Measurements from ENCODE around the gene C1QTNF12. TPM values are rescaled to one million over a fixed set of nuclear protein-coding genes. Genes with fewer than 3 reads are reported as not detected.

Gene C1QTNF12
- total RNA-seq, 1 experiment from 2014 or later, result 2.2 TPM

GRCh38 chr1:1200876-1201810 lies 45.4 kb downstream of the C1QTNF12 start:
- Histone ChIP-seq H3K27ac (ENCODE audit: low read length) (no peak overlapping the region), H3K4me3 (ENCODE audit: low read length) (no peak overlapping the region)
- no peak for DNase-seq

GRCh38 chr1:1199961-1200875 lies 46.3 kb downstream of the C1QTNF12 start:
- Histone ChIP-seq H3K4me1 (ENCODE audit: low read length) (no peaks in the 10 kb centered on the region; the same call in 1 of the 2 replicates), H2AFZ (ENCODE audit: low read length) (no peak overlapping the region), H3K9me2 (replicated peaks; ENCODE audit: insufficient read depth, low read length) (no peaks in the 10 kb centered on the region), H3K27ac (ENCODE audit: low read length) (no peak overlapping the region), H3K27me3 (ENCODE audit: low read length) (no peaks in the 10 kb centered on the region), H3K4me2 (ENCODE audit: low read depth, low read length, poor library complexity, severe bottlenecking) (no peak overlapping the region), H3K4me3 (ENCODE audit: low read length) (no peak overlapping the region), H3K79me2 (ENCODE audit: low read length) (no peaks in the 10 kb centered on the region), H3K9ac (ENCODE audit: low read length) (no peak overlapping the region), H3K36me3 (ENCODE audit: insufficient read depth, low read length) (no peaks in the 10 kb centered on the region), H3K9me3 (ENCODE audit: low read length) (no peaks in the 10 kb centered on the region), H4K20me1 (ENCODE audit: insufficient read depth, low read depth, low read length) (0 out of 2 replicates have a peak, but pooled peaks cover 3% of the 10 kb centered on the region)
- DNase-seq, result no peak

More at GRCh38 chr1:1200876-1201810, 45.4 kb downstream of the C1QTNF12 start:
- Histone ChIP-seq H2AFZ (ENCODE audit: low read length) (no peak overlapping the region), H3K4me2 (ENCODE audit: low read depth, low read length, poor library complexity, severe bottlenecking) (no peak overlapping the region), H3K36me3 (ENCODE audit: insufficient read depth, low read length) (no peaks in the 10 kb centered on the region), H3K79me2 (ENCODE audit: low read length) (no peaks in the 10 kb centered on the region), H3K9me3 (ENCODE audit: low read length) (no peaks in the 10 kb centered on the region), H4K20me1 (ENCODE audit: insufficient read depth, low read depth, low read length) (0 out of 2 replicates have a peak, but pooled peaks cover 3% of the 10 kb centered on the region), H3K9ac (ENCODE audit: low read length) (no peak overlapping the region), H3K9me2 (replicated peaks; ENCODE audit: insufficient read depth, low read length) (no peaks in the 10 kb centered on the region), H3K27me3 (ENCODE audit: low read length) (no peaks in the 10 kb centered on the region), H3K4me1 (ENCODE audit: low read length) (peaks cover 7% of the 10 kb centered on the region)

DNA sequence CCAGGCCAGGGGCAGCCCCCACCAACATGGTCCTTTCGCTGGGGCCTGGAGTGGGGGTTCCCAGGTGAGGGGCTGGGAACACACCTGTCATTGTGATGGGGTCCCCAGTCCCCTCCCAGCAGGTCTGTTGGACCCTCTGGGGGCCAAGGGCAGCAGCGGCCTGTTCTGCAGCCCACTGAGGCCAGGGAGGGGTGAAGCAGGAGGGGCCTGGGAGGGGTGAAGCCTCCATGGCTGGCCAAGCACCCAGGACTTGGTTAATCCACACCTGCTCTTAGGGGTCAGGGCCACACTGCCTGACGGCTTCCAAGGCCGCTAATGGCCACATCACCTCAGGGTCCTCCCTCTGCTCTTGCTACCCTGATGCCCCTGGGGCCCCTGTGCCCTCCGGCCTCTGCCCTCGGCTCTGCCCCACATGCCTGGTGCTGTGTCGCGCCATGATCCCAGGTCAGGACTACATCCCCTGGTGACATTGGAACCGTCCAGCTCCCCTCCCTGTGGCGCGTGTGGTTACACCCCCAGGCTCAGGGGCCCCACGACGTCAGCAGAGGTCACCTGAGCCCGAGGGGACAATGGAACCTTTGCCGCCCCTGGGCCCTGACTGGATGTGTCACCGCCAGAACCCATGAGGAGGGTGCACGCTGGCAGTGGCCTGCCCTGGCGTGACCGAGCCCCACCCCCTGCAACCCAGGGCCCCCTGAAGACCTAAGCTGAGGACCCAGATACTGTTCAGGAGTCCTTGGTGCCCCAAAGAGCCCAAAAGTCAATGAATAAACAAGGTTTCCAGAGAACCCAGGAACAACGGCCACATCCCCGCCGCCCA lies 47.2 kb downstream of the C1QTNF12 start:
- Histone ChIP-seq H3K4me3 (ENCODE audit: low read length) (no peak overlapping the region), H3K79me2 (ENCODE audit: low read length) (no peaks in the 10 kb centered on the region), H3K4me2 (ENCODE audit: low read depth, low read length, poor library complexity, severe bottlenecking) (no peak overlapping the region), H3K4me1 (ENCODE audit: low read length) (no peaks in the 10 kb centered on the region), H3K9ac (ENCODE audit: low read length) (no peak overlapping the region), H3K27me3 (ENCODE audit: low read length) (no peaks in the 10 kb centered on the region), H3K9me2 (replicated peaks; ENCODE audit: insufficient read depth, low read length) (no peaks in the 10 kb centered on the region), H3K36me3 (ENCODE audit: insufficient read depth, low read length) (no peaks in the 10 kb centered on the region), H2AFZ (ENCODE audit: low read length) (no peak overlapping the region), H3K9me3 (ENCODE audit: low read length) (no peaks in the 10 kb centered on the region), H3K27ac (ENCODE audit: low read length) (no peak overlapping the region), H4K20me1 (ENCODE audit: insufficient read depth, low read depth, low read length) (no peaks in the 10 kb centered on the region)
- no peak for DNase-seq

GRCh38 chr1:1198423-1199140 lies 47.9 kb downstream of the C1QTNF12 start:
- Histone ChIP-seq H3K4me1 (ENCODE audit: low read length) (no peaks in the 10 kb centered on the region), H3K4me3 (ENCODE audit: low read length) (no peak overlapping the region), H3K27me3 (ENCODE audit: low read length) (no peaks in the 10 kb centered on the region), H3K9ac (ENCODE audit: low read length) (no peak overlapping the region), H3K36me3 (ENCODE audit: insufficient read depth, low read length) (no peaks in the 10 kb centered on the region), H4K20me1 (ENCODE audit: insufficient read depth, low read depth, low read length) (no peaks in the 10 kb centered on the region), H3K4me2 (ENCODE audit: low read depth, low read length, poor library complexity, severe bottlenecking) (no peak overlapping the region), H3K9me3 (ENCODE audit: low read length) (no peaks in the 10 kb centered on the region), H3K27ac (ENCODE audit: low read length) (no peak overlapping the region), H3K79me2 (ENCODE audit: low read length) (no peaks in the 10 kb centered on the region), H3K9me2 (replicated peaks; ENCODE audit: insufficient read depth, low read length) (no peaks in the 10 kb centered on the region), H2AFZ (ENCODE audit: low read length) (no peak overlapping the region)
- DNase-seq, result no peak

- Histone ChIP-seq H3K79me2 (ENCODE audit: low read length) (no peaks in the 10 kb centered on the region), H3K4me2 (ENCODE audit: low read depth, low read length, poor library complexity, severe bottlenecking) (no peak overlapping the region), H3K27ac (ENCODE audit: low read length) (no peak overlapping the region), H3K4me3 (ENCODE audit: low read length) (no peak overlapping the region), H3K9ac (ENCODE audit: low read length) (no peak overlapping the region), H3K36me3 (ENCODE audit: insufficient read depth, low read length) (no peaks in the 10 kb centered on the region), H3K9me3 (ENCODE audit: low read length) (no peaks in the 10 kb centered on the region), H2AFZ (ENCODE audit: low read length) (no peak overlapping the region), H3K27me3 (ENCODE audit: low read length) (no peaks in the 10 kb centered on the region), H3K9me2 (replicated peaks; ENCODE audit: insufficient read depth, low read length) (no peaks in the 10 kb centered on the region), H3K4me1 (ENCODE audit: low read length) (no peaks in the 10 kb centered on the region), H4K20me1 (ENCODE audit: insufficient read depth, low read depth, low read length) (no peaks in the 10 kb centered on the region)
- DNase-seq, result no peak
Measured at GRCh38 chr1:1197551-1198422, 48.7 kb downstream of the C1QTNF12 start.

- Histone ChIP-seq H3K79me2 (ENCODE audit: low read length) (no peaks in the 10 kb centered on the region), H3K9ac (ENCODE audit: low read length) (no peak overlapping the region), H4K20me1 (ENCODE audit: insufficient read depth, low read depth, low read length) (no peaks in the 10 kb centered on the region), H3K4me3 (ENCODE audit: low read length) (no peak overlapping the region), H2AFZ (ENCODE audit: low read length) (no peak overlapping the region), H3K4me1 (ENCODE audit: low read length) (no peaks in the 10 kb centered on the region), H3K36me3 (ENCODE audit: insufficient read depth, low read length) (no peaks in the 10 kb centered on the region), H3K9me2 (replicated peaks; ENCODE audit: insufficient read depth, low read length) (no peaks in the 10 kb centered on the region), H3K27me3 (ENCODE audit: low read length) (no peaks in the 10 kb centered on the region), H3K4me2 (ENCODE audit: low read depth, low read length, poor library complexity, severe bottlenecking) (no peak overlapping the region), H3K9me3 (ENCODE audit: low read length) (no peaks in the 10 kb centered on the region), H3K27ac (ENCODE audit: low read length) (no peak overlapping the region)
- DNase-seq, result no peak
Measured at GRCh38 chr1:1197188-1197500, 49.4 kb downstream of the C1QTNF12 start.
